ENCODE measurements around the gene EEFSEC. TPM values are rescaled to one million over a fixed set of nuclear protein-coding genes. Genes with fewer than 3 reads are reported as not detected.

EEFSEC gene
- total RNA-seq, 4 donors from 2014 or later = 11.7 to 23.0 (median 14.9) TPM

DNA sequence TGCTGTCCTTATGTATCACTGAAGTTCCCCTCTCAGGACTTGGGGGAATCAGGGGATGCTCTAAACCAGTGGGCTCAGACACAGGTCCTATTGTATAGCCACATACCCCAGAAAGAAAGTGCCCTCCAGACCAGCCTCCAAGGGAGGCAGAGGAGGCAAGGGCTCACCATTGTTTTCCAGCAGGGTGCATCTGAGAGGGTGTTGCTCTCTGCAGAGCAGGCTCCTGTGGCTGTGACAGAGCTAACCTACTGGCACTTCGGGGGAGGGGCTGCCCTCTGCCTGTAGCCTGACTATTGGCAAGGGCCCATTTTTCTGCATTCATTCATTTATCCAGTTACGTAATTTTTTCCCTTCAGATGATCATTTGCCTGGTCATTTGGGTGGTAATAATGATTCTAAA, 39.9 kb downstream of the EEFSEC start:
- ATAC-seq (ENCODE audit: low FRiP score) = no peak
- TF ChIP-seq, protein P1, sequence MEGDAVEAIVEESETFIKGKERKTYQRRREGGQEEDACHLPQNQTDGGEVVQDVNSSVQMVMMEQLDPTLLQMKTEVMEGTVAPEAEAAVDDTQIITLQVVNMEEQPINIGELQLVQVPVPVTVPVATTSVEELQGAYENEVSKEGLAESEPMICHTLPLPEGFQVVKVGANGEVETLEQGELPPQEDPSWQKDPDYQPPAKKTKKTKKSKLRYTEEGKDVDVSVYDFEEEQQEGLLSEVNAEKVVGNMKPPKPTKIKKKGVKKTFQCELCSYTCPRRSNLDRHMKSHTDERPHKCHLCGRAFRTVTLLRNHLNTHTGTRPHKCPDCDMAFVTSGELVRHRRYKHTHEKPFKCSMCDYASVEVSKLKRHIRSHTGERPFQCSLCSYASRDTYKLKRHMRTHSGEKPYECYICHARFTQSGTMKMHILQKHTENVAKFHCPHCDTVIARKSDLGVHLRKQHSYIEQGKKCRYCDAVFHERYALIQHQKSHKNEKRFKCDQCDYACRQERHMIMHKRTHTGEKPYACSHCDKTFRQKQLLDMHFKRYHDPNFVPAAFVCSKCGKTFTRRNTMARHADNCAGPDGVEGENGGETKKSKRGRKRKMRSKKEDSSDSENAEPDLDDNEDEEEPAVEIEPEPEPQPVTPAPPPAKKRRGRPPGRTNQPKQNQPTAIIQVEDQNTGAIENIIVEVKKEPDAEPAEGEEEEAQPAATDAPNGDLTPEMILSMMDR (IDR thresholded peaks at IDR 0.05) = no peak

DNA sequence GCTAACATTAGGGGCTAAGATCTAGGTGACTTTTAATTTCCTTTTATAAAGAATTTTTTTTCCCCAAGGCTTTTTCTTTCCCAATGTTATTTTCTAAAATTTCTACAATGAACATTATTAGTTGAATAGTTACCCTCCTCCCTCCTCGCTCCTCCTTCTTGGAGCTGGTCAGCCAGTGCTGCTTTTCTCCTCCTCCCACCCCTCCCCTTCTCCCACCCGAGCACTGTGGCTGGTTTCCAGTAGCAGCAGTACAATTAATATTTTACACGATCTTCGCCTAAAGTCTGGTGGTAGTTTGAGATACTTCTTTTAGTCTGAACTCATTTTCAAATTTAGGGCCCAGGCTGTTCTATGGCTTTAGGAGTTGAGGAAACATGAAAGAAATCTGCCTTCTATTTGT, 41.6 kb downstream of the EEFSEC start:
- ATAC-seq (ENCODE audit: low FRiP score) = no peak
- no peak for DNase-seq (ENCODE audit: low spot score)
- TF ChIP-seq, protein P1 (IDR thresholded peaks at IDR 0.05) = no peak

More for the DNA sequence above, 39.9 kb downstream of the EEFSEC start:
- no peak for DNase-seq (ENCODE audit: low spot score)

DNA sequence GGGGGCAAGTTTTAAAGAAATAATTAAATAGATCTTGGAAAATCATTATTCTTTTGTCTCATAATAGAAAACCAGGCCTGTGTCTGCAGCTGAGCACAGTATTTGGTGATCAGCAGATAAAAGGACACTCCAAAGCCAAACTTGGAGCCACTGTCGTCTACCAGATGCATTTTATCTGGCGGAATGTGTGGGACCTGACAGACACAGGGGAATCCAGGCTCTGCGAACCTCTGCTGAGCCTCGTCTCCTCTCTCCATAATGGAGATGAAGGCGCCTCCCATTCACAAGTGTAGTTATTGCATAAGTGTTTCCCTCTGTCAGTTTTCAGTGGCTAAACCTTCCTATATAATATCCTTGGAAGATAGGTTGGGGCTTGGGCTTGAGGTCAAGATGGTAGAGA, 42.1 kb downstream of the EEFSEC start:
- TF ChIP-seq, protein P1 (IDR thresholded peaks at IDR 0.05) = no peak
- no peak for ATAC-seq (ENCODE audit: low FRiP score)
- no peak for DNase-seq (ENCODE audit: low spot score)

DNA sequence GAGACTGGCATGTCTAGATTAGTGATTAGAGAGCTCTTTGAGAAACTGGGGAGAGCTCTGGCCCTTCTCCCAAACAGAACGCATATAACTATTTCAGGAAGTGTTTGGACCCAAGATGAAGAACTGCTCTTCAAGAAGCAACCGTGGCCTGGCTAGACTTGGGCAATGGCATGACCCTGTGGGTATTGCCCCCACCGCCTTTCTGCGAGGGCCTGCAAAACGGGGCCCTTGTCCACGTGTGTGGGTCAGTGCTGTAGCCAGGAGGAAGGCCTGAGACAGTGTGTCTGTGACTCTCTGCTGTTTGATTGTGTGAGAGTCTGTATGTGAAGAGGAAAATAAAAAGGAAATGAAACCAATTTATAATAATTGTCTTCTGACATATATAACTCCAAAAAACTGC, 42.5 kb downstream of the EEFSEC start:
- DNase-seq (ENCODE audit: low spot score) (no peak), ATAC-seq (ENCODE audit: low FRiP score) (no peak)
- TF ChIP-seq, protein P1 (IDR thresholded peaks at IDR 0.05) = no peak

DNA sequence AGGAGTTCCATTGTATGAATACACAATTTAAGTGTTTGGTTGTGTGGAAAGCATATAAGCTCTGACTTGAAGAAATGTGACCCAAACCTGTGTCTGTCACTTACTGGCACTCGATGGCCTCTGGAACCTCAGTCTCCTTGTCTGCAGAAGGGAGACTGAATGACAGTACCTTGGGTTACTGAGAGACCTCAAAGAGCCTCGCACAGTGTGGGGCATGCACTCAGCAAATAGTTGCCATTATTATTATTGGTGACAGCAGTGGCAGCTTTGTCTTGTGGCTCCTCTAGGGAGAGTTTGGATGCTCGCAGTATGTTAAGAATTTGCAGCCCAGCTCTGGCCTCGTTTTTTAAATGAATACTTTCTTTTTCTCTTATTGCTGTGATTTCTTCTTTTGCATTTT, 43.4 kb downstream of the EEFSEC start:
- DNase-seq (ENCODE audit: low spot score) (no peak), ATAC-seq (ENCODE audit: low FRiP score) (no peak)
- TF ChIP-seq, protein P1 (IDR thresholded peaks at IDR 0.05) = no peak

DNA sequence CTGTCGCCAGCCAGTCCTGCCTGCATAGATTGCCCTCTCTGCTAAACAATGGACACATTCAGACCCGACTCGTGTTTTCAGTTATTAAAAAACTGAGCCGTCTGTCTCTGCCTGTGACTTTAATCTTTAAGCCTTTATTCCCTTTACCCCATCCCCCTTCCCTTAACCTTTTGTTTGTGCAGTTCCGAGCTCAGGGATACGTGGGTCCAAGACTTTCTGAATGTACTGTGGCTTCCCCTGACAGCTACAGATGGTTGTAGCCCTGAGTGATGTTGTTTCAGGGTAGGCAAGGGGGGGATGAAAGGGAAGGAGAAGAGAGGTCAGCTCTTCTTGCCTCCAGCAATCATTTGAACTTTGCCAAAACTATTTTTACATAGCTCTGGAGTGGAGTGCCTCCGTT, 44.6 kb downstream of the EEFSEC start:
- TF ChIP-seq, protein P1 (IDR thresholded peaks at IDR 0.05) = no peak
- DNase-seq (ENCODE audit: low spot score) = no peak

DNA sequence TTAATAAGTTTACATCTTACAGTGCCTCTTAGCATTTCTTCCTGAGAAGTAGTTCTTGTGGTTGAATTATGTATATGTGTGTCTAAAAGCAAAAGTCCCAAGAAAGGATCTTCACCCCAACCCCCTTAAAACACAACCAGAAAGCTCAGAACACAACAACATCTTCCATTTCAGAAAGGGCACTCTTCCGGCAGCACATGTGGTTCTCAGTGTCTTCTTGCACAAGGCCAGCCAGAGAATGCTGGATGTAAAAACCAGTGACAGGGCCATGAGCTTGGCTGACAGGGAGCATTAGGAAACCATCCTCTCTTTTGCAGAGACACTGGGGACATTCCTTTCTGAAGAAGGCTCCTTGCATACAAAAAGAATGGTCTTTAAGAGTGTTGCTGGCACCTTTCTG, 45.0 kb downstream of the EEFSEC start:
- TF ChIP-seq, protein P1 (IDR thresholded peaks at IDR 0.05) = no peak
- ATAC-seq (ENCODE audit: low FRiP score) (no peak), DNase-seq (ENCODE audit: low spot score) (no peak)

More for the DNA sequence above, 44.6 kb downstream of the EEFSEC start:
- no peak for ATAC-seq (ENCODE audit: low FRiP score)
